K562 (cell line): ENCODE data around the gene SREBF1. TPM values are rescaled to one million over a fixed set of nuclear protein-coding genes. Genes with fewer than 3 reads are reported as not detected.

Experiments used
- ATAC-seq: fragments of 200-7000 bp; cut with Tn5 transposase; 3 replicates; pipeline ENCODE4 v1.9.1; 2020; ENCODE audit warnings: moderate library complexity
- BruUV-seq: library from RNA; stranded (reverse); fragments of 400-500 nt; replicated peaks from 2 replicates; lab custom pipeline; 2021; lab: Mats Ljungman, UMichigan
- CTCF ChIA-PET: fragments of 300-600 bp; formaldehyde crosslinking; extraction: SDS; loops from one replicate; lab custom pipeline; 2021; ENCODE audit warnings: low intra/inter-chr PET ratio; lab: Yijun Ruan, JAX
- POLR2A ChIA-PET: fragments of 300-600, 350-650 bp; sonication (Branson Sonifier 250); formaldehyde crosslinking; extraction: SDS; loops from one replicate; lab custom pipeline; 2021; ENCODE audit warnings: antibody characterized with exemption, inconsistent platforms; lab: Yijun Ruan, JAX
- DNase-seq, 4 experiments: peaks; one replicate each; pipeline versions ENCODE4 v3.0.0 to v3.0.0-alpha.2; 2011 to 2018; ENCODE audit warnings: low spot score in 3 of 4, mixed read lengths in 3 of 4; ENCODE audit errors: extremely low read depth in 1 of 4
- FAIRE-seq: peaks from 2 replicates; lab custom pipeline; 2011; peaks lifted over from hg19 to GRCh38; lab: Jason Lieb, UNC
- H2AFZ ChIP-seq: 2 replicates; pipeline ENCODE4 v1.6.0; 2011; ENCODE audit warnings: low read depth, low read length, control low read depth, inconsistent platforms
- H3K27ac ChIP-seq: fragments of 200-600 bp; 3 replicates; pipeline ENCODE4 v1.8.0; 2011; ENCODE audit warnings: low read depth, mild to moderate bottlenecking, control low read depth, inconsistent platforms, low read length, moderate library complexity, mixed read lengths; ENCODE audit errors: extremely low read depth
- H3K27me3 ChIP-seq, 2 experiments: fragments of 300-600 bp in 1 of 2; 2 replicates in 1 of 2; 3 replicates in 1 of 2; pipeline versions ENCODE4 v1.6.0 to v1.8.0; 2011; ENCODE audit warnings: inconsistent platforms in 2 of 2, low read length in 2 of 2, mild to moderate bottlenecking in 1 of 2, mixed read lengths in 1 of 2, moderate library complexity in 1 of 2; ENCODE audit not compliant: control insufficient read depth in 2 of 2, insufficient read depth in 2 of 2
- H3K36me3 ChIP-seq: fragments of 300-600 bp; 3 replicates; pipeline ENCODE4 v1.8.0; 2011; ENCODE audit warnings: mild to moderate bottlenecking, low read length, inconsistent platforms; ENCODE audit not compliant: control insufficient read depth, insufficient read depth
- H3K4me1 ChIP-seq, 2 experiments: fragments of 200-600 bp in 1 of 2; replicated peaks in 1 of 2; 2 replicates in 1 of 2; 3 replicates in 1 of 2; pipeline versions ENCODE4 v1.5.1 to v1.8.0; 2011; ENCODE audit warnings: inconsistent platforms in 2 of 2, low read length in 2 of 2, mild to moderate bottlenecking in 1 of 2, mixed read lengths in 1 of 2, moderate library complexity in 1 of 2; ENCODE audit not compliant: control insufficient read depth in 2 of 2, insufficient read depth in 2 of 2
- H3K4me2 ChIP-seq: 2 replicates; pipeline ENCODE4 v1.6.1; 2011; ENCODE audit warnings: low read length, control low read depth, inconsistent platforms, mixed read lengths; ENCODE audit not compliant: insufficient read depth
- H3K4me3 ChIP-seq: fragments of 200-600 bp; sonication (generic), shearing (Covaris generic); 2 replicates; pipeline ENCODE4 v1.5.1; 2016; ENCODE audit warnings: control low read depth, inconsistent platforms
- H3K79me2 ChIP-seq: fragments of 200-600 bp; 3 replicates; pipeline ENCODE4 v1.8.0; 2011; ENCODE audit warnings: low read length, inconsistent platforms; ENCODE audit not compliant: control insufficient read depth, insufficient read depth
- H3K9ac ChIP-seq, 2 experiments: 2 replicates each; pipeline versions ENCODE4 v1.6.0 to v1.6.1; 2011; ENCODE audit warnings: low read depth in 2 of 2, low read length in 2 of 2, control low read depth in 1 of 2, inconsistent platforms in 1 of 2, mild to moderate bottlenecking in 1 of 2, mixed read lengths in 1 of 2; ENCODE audit not compliant: insufficient read depth in 1 of 2
- H3K9me1 ChIP-seq: one replicate; pipeline ENCODE4 v1.6.0; 2011; ENCODE audit warnings: inconsistent platforms, mild to moderate bottlenecking, low read length, moderate library complexity; ENCODE audit not compliant: control insufficient read depth, insufficient read depth
- H3K9me3 ChIP-seq: replicated peaks from 2 replicates; pipeline ENCODE4 v1.5.1; 2011; ENCODE audit warnings: low read depth, low read length, inconsistent platforms; ENCODE audit not compliant: control insufficient read depth, insufficient read depth
- H4K20me1 ChIP-seq: replicated peaks from 2 replicates; pipeline ENCODE4 v1.6.1; 2011; ENCODE audit warnings: low read length, inconsistent platforms, mixed read lengths; ENCODE audit not compliant: control insufficient read depth, insufficient read depth
- CTCF ChIP-seq, 3 experiments: IDR thresholded peaks in 2 of 3; conservative IDR thresholded peaks in 1 of 3; 2 replicates each; pipeline ENCODE4 v1.5.1; 2011 to 2012; ENCODE audit warnings: low read length in 3 of 3, mild to moderate bottlenecking in 3 of 3, control low read depth in 2 of 3, improper control_type of control experiment in 1 of 3, inconsistent platforms in 1 of 3, low read depth in 1 of 3, mixed read lengths in 1 of 3, moderate library complexity in 1 of 3; ENCODE audit not compliant: insufficient read depth in 2 of 3
- MITF ChIP-seq: IDR thresholded peaks from 2 replicates; pipeline ENCODE4 v1.6.1; 2014; ENCODE audit warnings: antibody characterized with exemption
- POLR2A ChIP-seq: fragments of 450-650 bp; conservative IDR thresholded peaks from 2 replicates; pipeline ENCODE4 v1.6.1; 2016
- POLR2G ChIP-seq: fragments of 200-400 bp; formaldehyde crosslinking; IDR thresholded peaks from 2 replicates; pipeline ENCODE4 v1.6.1; 2017; ENCODE audit warnings: low read depth, mild to moderate bottlenecking, antibody characterized with exemption, low read length, moderate library complexity
- RBFOX2 ChIP-seq: fragments of 200-400 bp; formaldehyde crosslinking; IDR thresholded peaks from 2 replicates; pipeline ENCODE4 v1.6.1; 2017; ENCODE audit warnings: low read depth, mild to moderate bottlenecking, low read length, moderate library complexity
- SMARCB1 ChIP-seq: IDR thresholded peaks from 2 replicates; pipeline ENCODE4 v1.6.1; 2011; ENCODE audit warnings: improper control_type of control experiment, low read depth; ENCODE audit not compliant: insufficient read length
- ZBTB7A ChIP-seq: IDR thresholded peaks from 2 replicates; pipeline ENCODE4 v1.6.1; 2011; ENCODE audit warnings: low read depth, mild to moderate bottlenecking, low read length, moderate library complexity, borderline replicate concordance; ENCODE audit not compliant: control insufficient read depth
- WGBS: fragments of 100-300 bp; shearing (Covaris generic); methylation state at CpG from one replicate; pipeline ENCODE4 v1.1.6; 2016; ENCODE audit warnings: low coverage, mixed read lengths; ENCODE audit not compliant: insufficient coverage; ENCODE audit errors: missing lambda C conversion rate; 5-methylcytosine and 5-hydroxymethylcytosine counted together
- in situ Hi-C: fragments of 300-500 bp; cut with MboI; formaldehyde crosslinking; loops from 4 replicates; pipeline ENCODE4 v1.15.0; 2018; ENCODE audit warnings: inconsistent platforms, mixed read lengths
- intact Hi-C: fragments of 100-400 bp; cut with micrococcal nuclease; formaldehyde crosslinking; loops from 2 replicates; pipeline ENCODE4 v1.14.2; 2022
- polyA plus RNA-seq, 8 experiments: library from polyadenylated mRNA; depleted of rRNA in 4 of 8; stranded (reverse) in 5 of 8; unstranded in 3 of 8; fragments of >200 nt; fragmentation: Nextera tagmentation in 2 of 8; fragmentation: Illumina TruSeq in 1 of 8; extraction: Ambion mirVana in 2 of 8; extraction: Trizol in 1 of 8; gene quantifications; 2 replicates each; pipeline versions ENCODE4 v1.2.1 to v1.2.3, GENCODE V29; 2011 to 2014; ENCODE audit warnings: inconsistent platforms in 1 of 8, missing spikeins in 1 of 8
- total RNA-seq, 7 experiments: library from RNA; depleted of rRNA in 6 of 7; stranded (reverse); fragments of >200 nt in 6 of 7; fragmentation: Illumina TruSeq in 2 of 7; extraction: Trizol in 2 of 7; gene quantifications; 2 replicates each; pipeline versions ENCODE4 v1.2.1 to v1.2.3, GENCODE V29; 2011 to 2021; ENCODE audit warnings: low replicate concordance in 1 of 7

The SREBF1 gene
- total and polyA plus RNA-seq, 9 of the 15 experiments (the other 6 are each of a cell fraction or from before 2014, with no cell fraction given), result 1.6 to 169 (median 69.4) TPM

GRCh38 chr17:17827826-17828621 lies 8.8 kb downstream of the SREBF1 start:
- H3K4me2 ChIP-seq, result no peak overlapping the region
- ChIA-PET POLR2A (interaction anchor here (0.6 to 6.0 kb wide), 6 partner anchors 8 to 21 kb away, joined by 3 to 102 read pairs (median 4); partner anchors contain the start of gene SREBF1), CTCF (no interaction called here)
- BruUV-seq, result no TSS peak
- no peaks in the 10 kb centered on the region for H3K9me3 ChIP-seq
- in situ Hi-C loops, result no loop called here
- H3K4me3 ChIP-seq, result no peak overlapping the region
- H3K79me2 ChIP-seq, result peaks cover 94% of the 10 kb centered on the region
- no peaks in the 10 kb centered on the region for H3K27me3 ChIP-seq
- peaks cover 65% of the 10 kb centered on the region; the same call in 2 of the 3 replicates for H3K36me3 ChIP-seq
- no peak overlapping the region for H2AFZ ChIP-seq
- DNase-seq, result no peak
- no peak; the same call in 2 of the 3 replicates for ATAC-seq
- intact Hi-C loops, result loop anchor here (10.0 kb wide), 1 partner anchor 143 kb away; the partner anchor contains the start of gene RAI1
- no peak for FAIRE-seq
- 64% methylated on average over 12 of the region's 13 CpGs for WGBS
- peaks cover 29% of the 10 kb centered on the region; the same call in 1 of the 2 replicates for H4K20me1 ChIP-seq
- H3K27ac ChIP-seq, result peak overlapping the region; percentile 44; the same call in 2 of the 3 replicates
- TF ChIP-seq MITF (no peak), SMARCB1 (no peak), CTCF (IDR thresholded peaks at IDR 0.05 in 2 of 3, conservative IDR thresholded peaks at IDR 0.05 in 1 of 3; ENCODE audit: insufficient read depth in 2 of 3, low read depth in 1 of 3, low read length in 3 of 3) (0 out of 6 replicates have a peak, but pooled peaks of 1 of the 3 experiments have one; percentile 17), POLR2A (peak; percentile 32; the same call in 1 of the 2 replicates), ZBTB7A (0 out of 2 replicates have a peak, but pooled peaks have one; percentile 19), POLR2G (peak; percentile 27; the same call in 1 of the 2 replicates), RBFOX2 (0 out of 2 replicates have a peak, but pooled peaks have one; percentile 13)
- H3K9me1 ChIP-seq, result no peaks in the 10 kb centered on the region
- peaks cover 52 to 60% of the 10 kb centered on the region in 2 experiments for H3K4me1 ChIP-seq
- H3K9ac ChIP-seq, result peak overlapping the region in 1 of 2 experiments; percentile 81; a peak in 2 of 4 replicates
